Ishikawa (cell line): ENCODE results near the gene GTF3C5.

ENCODE experiments used
- CEBPB ChIP-seq: IDR thresholded peaks from 2 replicates; pipeline ENCODE4 v1.6.1; 2012
- CREB1 ChIP-seq: IDR thresholded peaks from 2 replicates; pipeline ENCODE4 v1.6.1; 2012; ENCODE audit warnings: low read depth
- EGR1 ChIP-seq: IDR thresholded peaks from 2 replicates; pipeline ENCODE4 v1.6.1; 2012
- EP300 ChIP-seq: IDR thresholded peaks from 2 replicates; pipeline ENCODE4 v1.6.1; 2012; ENCODE audit warnings: borderline replicate concordance
- FOXM1 ChIP-seq: IDR thresholded peaks from 2 replicates; pipeline ENCODE4 v1.6.1; 2012; ENCODE audit warnings: low read depth, borderline replicate concordance
- NFIC ChIP-seq: IDR thresholded peaks from 2 replicates; pipeline ENCODE4 v1.6.1; 2012
- RAD21 ChIP-seq: IDR thresholded peaks from 2 replicates; pipeline ENCODE4 v1.6.1; 2012; ENCODE audit warnings: low read depth
- TAF1 ChIP-seq: IDR thresholded peaks from 2 replicates; pipeline ENCODE4 v1.6.1; 2012; ENCODE audit warnings: low read depth, mild to moderate bottlenecking
- TCF12 ChIP-seq: IDR thresholded peaks from 2 replicates; pipeline ENCODE4 v1.6.1; 2012; ENCODE audit warnings: low read depth
- TEAD4 ChIP-seq: IDR thresholded peaks from 2 replicates; pipeline ENCODE4 v1.6.1; 2012
- YY1 ChIP-seq: IDR thresholded peaks from 2 replicates; pipeline ENCODE4 v1.6.1; 2012; ENCODE audit warnings: low read depth
- ZBTB7A ChIP-seq: IDR thresholded peaks from 2 replicates; pipeline ENCODE4 v1.6.1; 2012; ENCODE audit warnings: low read depth
- TF ChIP-seq, protein P1 (sequence below): IDR thresholded peaks from 2 replicates; pipeline ENCODE4 v1.6.1; 2012
- TF ChIP-seq, protein P2 (sequence below): IDR thresholded peaks from 2 replicates; pipeline ENCODE4 v1.6.1; 2012
- TF ChIP-seq, protein P3 (sequence below): IDR thresholded peaks from 2 replicates; pipeline ENCODE4 v1.6.1; 2012; ENCODE audit warnings: low read depth, mild to moderate bottlenecking

Gene GTF3C5

DNA sequence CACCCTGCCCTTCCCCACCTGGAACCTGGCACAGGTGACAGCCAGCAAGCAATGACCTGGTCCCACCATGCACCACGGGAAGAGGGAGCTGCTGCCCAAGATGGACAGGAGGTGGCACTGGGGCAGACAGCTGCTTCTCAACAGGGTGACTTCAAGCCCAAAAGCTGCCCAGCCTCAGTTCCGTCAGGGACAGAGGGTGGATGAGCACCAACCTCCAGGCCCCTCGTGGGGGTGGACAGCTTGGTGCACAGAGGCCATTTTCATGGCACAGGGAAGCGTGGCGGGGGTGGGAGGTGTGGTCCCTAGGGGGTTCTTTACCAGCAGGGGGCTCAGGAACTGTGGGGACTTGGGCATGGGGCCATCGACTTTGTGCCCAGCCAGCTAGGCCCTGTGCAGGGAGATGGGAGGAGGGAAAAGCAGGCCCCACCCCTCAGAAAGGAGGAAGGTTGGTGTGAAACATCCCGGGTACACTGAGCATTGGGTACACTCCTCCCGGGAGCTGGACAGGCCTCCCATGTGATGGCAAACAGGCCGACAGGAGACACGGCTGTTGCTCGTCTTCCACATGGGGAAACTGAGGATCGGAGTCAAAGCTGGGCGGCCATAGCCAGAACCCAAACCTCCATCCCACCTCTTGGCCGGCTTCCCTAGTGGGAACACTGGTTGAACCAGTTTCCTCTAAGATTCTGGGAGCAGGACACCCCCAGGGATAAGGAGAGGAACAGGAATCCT is 32.9 kb downstream of the GTF3C5 start:
- no peak for TF ChIP-seq CREB1
- no peak for TF ChIP-seq CEBPB
- no peak for TF ChIP-seq TCF12
- no peak for TF ChIP-seq NFIC
- TF ChIP-seq FOXM1: no peak
- TF ChIP-seq EGR1: no peak
- TF ChIP-seq, protein P1, sequence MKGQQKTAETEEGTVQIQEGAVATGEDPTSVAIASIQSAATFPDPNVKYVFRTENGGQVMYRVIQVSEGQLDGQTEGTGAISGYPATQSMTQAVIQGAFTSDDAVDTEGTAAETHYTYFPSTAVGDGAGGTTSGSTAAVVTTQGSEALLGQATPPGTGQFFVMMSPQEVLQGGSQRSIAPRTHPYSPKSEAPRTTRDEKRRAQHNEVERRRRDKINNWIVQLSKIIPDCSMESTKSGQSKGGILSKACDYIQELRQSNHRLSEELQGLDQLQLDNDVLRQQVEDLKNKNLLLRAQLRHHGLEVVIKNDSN: no peak
- no peak for TF ChIP-seq TAF1
- no peak for TF ChIP-seq YY1
- no peak for TF ChIP-seq EP300
- no peak for TF ChIP-seq RAD21
- TF ChIP-seq, protein P2, sequence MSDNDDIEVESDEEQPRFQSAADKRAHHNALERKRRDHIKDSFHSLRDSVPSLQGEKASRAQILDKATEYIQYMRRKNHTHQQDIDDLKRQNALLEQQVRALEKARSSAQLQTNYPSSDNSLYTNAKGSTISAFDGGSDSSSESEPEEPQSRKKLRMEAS: no peak
- TF ChIP-seq ZBTB7A: no peak
- TF ChIP-seq, protein P3, sequence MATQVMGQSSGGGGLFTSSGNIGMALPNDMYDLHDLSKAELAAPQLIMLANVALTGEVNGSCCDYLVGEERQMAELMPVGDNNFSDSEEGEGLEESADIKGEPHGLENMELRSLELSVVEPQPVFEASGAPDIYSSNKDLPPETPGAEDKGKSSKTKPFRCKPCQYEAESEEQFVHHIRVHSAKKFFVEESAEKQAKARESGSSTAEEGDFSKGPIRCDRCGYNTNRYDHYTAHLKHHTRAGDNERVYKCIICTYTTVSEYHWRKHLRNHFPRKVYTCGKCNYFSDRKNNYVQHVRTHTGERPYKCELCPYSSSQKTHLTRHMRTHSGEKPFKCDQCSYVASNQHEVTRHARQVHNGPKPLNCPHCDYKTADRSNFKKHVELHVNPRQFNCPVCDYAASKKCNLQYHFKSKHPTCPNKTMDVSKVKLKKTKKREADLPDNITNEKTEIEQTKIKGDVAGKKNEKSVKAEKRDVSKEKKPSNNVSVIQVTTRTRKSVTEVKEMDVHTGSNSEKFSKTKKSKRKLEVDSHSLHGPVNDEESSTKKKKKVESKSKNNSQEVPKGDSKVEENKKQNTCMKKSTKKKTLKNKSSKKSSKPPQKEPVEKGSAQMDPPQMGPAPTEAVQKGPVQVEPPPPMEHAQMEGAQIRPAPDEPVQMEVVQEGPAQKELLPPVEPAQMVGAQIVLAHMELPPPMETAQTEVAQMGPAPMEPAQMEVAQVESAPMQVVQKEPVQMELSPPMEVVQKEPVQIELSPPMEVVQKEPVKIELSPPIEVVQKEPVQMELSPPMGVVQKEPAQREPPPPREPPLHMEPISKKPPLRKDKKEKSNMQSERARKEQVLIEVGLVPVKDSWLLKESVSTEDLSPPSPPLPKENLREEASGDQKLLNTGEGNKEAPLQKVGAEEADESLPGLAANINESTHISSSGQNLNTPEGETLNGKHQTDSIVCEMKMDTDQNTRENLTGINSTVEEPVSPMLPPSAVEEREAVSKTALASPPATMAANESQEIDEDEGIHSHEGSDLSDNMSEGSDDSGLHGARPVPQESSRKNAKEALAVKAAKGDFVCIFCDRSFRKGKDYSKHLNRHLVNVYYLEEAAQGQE: no peak
- no peak for TF ChIP-seq TEAD4

DNA sequence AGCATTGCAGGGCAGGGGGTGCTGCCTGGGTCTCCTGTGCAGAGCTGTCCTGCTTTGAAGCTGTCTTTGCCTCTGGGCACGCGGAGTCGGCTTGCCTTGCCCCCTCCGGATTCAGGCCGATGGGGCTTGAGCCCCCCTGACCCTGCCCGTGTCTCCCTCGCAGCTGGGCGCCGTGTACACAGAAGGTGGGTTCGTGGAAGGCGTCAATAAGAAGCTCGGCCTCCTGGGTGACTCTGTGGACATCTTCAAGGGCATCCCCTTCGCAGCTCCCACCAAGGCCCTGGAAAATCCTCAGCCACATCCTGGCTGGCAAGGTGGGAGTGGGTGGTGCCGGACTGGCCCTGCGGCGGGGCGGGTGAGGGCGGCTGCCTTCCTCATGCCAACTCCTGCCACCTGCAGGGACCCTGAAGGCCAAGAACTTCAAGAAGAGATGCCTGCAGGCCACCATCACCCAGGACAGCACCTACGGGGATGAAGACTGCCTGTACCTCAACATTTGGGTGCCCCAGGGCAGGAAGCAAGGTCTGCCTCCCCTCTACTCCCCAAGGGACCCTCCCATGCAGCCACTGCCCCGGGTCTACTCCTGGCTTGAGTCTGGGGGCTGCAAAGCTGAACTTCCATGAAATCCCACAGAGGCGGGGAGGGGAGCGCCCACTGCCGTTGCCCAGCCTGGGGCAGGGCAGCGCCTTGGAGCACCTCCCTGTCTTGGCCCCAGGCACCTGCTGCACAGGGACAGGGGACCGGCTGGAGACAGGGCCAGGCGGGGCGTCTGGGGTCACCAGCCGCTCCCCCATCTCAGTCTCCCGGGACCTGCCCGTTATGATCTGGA is 33.7 kb downstream of the GTF3C5 start:
- TF ChIP-seq TEAD4 (no peak), CEBPB (no peak), ZBTB7A (no peak), NFIC (no peak), FOXM1 (no peak), YY1 (no peak), RAD21 (no peak), TCF12 (no peak), TAF1 (no peak)
- TF ChIP-seq, protein P3: no peak
- TF ChIP-seq, protein P2: no peak
- TF ChIP-seq, protein P1: no peak

DNA sequence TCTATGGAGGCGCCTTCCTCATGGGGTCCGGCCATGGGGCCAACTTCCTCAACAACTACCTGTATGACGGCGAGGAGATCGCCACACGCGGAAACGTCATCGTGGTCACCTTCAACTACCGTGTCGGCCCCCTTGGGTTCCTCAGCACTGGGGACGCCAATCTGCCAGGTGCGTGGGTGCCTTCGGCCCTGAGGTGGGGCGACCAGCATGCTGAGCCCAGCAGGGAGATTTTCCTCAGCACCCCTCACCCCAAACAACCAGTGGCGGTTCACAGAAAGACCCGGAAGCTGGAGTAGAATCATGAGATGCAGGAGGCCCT is 34.2 kb downstream of the GTF3C5 start:
- TF ChIP-seq EP300 (no peak), FOXM1 (no peak), ZBTB7A (no peak), CREB1 (no peak), TCF12 (no peak), TEAD4 (no peak), EGR1 (no peak), YY1 (no peak), CEBPB (no peak), TAF1 (no peak), NFIC (no peak), RAD21 (no peak)
- TF ChIP-seq, protein P1: no peak
- TF ChIP-seq, protein P3: no peak
- TF ChIP-seq, protein P2: no peak
